G401.6 (cell line): Measurements from ENCODE around the gene CACNB3.

ENCODE experiments used
- FAIRE-seq: peaks from 2 replicates; lab custom pipeline; 2012; peaks lifted over from hg19 to GRCh38; lab: Jason Lieb, UNC

The CACNB3 gene

DNA sequence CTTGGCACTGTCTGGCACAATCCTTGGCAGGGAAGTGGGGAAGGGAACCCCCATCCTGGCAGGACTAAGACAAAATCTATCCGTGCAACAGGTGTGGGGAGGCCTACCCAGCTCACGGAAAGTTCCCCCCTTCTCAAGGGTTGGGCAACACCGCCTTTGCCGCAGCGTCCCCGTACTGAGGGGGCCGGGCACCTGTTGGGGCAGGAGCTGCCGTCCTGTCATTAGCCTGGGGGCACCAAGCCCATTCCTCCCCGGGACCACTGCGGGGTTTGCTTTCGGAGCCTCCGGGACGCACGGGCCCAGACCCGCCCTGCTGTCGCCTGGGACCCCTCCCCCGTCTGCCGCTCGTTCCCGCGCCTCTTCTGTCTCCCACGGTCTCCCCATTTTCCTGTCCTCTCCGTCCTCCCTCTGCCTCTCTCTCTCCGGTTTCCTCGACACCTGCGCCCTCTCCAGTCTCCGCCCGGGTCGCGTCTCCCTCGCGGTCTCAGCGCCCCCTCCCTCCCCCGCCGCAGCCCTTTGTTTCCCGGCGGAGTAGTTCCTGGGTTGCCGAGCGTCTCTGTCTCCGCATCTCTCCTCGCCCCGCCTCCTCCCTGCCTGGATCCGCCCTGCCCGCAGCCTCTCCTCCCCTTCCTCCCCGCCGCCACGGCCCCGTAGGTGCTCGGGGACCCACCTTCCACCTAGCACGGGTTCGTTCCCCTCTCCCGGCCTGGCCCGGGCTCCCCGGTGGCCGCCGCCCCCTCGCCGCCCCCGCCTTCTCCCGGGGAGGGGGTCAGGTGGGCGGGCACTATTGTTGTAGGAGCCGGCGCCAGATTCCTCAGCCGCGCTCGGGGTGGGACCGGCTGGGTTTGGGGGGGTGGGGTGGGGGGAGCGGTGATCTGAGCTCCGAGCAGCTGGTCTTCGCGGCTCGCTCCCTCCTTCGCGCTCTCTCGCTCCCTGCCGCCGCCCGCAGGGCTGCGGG, at the start of gene CACNB3:
CACNB3 (plus strand) TSS at position 624 of the 958 bp plus-strand sequence. CDS start 434 bp downstream, outside the sequence.
- FAIRE-seq, result no peak

DNA sequence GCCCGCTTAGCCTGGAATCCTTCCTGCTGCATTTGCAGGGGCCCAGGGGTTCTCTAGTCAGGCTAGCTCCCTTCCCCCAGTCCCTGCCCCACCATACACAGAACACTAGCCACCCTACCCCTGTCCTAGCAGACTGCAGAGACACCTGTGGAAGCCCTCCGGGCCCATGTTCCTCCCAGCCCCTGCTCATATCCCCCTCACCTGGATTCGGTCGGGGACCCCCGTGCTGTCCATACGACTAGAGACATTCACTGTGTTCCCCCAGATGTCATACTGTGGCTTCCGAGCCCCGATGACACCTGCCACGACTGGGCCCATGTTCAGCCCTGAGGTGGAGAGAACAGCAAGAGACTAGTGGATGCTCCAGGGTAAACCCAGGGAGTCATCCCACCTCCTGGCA, 49.6 kb upstream of the CACNB3 start:
- no peak for FAIRE-seq

DNA sequence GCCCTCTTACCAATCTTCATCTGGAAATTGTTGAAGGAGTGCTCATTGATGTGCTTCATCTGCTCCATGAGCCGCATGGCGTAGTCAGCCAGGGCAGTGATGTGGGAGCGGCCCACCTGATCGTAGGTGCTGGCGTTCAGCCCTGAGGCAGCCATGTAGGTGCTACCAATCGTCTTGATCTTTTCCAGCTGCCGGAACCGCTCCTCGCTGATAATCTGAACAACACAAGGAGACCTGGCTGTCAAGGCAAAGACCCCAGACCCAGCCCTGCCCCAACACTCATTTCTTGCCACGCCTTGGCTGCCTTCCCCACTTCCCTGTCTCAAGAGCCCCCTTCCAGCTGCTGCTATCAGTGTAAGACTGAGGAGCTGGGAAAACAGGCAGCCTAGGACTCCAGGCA, 47.5 kb upstream of the CACNB3 start:
- no peak for FAIRE-seq

DNA sequence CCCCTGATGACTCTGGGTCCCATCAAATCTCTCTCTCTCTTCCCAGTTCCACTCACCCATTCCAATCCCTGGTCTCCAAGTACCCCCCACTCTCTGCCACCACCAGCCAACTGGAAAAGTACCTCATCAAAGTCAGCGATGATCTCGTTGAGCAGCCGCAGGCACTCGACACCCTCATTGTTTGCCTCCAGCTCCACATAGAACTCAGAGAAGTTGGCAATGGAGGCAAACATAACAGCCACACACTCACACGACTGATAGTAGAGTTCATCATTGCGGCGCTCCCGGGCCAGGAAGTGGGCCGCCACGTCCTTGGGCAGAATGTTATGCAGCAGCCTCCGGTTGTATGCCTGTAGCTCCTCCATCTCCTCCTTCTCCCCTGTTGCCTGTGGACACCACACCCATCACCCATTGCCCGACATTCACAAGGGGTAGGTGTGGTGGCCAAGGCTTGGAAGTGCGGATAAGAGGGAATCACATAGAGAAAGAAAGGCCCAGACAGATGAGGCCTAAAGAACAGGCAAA, 46.6 kb upstream of the CACNB3 start:
- no peak for FAIRE-seq

DNA sequence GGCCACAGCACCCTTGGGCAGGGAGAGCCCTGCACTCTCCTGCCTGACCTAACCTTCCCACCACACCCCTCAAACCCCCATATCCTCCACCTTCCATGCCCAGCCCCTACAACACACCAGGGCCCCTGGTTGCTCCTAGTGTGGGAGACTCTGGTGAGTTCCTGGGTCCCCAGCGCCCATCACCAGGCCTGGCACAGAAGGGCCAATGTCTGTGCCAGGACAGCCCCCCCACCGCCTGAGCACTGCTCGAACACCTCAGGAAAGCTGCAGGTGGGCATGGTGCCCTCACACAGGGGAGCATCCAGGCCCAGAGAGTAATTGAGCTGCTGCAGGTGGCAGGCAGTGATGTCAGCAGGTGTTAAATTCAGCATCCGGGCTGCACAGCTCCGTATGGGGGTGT, 44.6 kb upstream of the CACNB3 start:
- no peak for FAIRE-seq

DNA sequence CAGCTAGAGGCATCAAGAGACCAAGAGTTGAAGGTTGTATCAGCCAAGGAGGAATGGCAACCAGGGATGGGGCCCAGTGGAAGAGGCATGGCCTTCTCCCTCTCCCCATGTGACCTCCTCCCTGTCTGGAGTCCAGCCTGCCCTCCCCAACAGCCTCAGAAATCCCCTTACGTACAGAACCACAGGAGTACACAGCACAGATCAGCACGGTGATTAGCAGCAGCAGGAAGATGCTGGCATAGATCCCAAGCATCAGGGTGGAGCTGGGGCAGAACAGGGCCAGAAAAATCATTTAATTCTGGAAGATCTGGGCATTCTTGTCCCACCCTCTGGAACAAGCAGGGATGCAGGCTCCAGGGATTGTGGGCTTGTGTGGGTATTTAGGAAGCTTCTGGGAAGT, 43.8 kb upstream of the CACNB3 start:
- FAIRE-seq, result no peak

DNA sequence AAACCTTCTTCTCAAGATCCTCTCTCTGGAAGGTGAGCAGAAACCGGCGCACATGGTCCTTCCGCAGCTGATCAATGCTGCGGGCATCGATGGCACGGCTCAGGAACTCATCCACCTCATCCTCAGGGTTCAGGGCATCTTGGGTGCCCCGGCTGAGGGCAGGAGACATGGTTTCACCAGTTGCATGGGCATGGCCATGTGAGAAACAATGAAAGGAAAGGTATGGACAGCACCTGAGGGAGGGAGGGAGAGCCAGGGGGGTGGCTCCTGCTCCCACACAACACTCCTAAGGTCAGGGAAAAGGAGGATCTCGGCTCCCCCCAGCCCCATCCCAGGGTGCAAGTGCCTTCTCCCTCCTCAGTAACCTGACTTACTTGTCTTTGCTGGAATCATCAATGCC, 43.0 kb upstream of the CACNB3 start:
- FAIRE-seq, result no peak

DNA sequence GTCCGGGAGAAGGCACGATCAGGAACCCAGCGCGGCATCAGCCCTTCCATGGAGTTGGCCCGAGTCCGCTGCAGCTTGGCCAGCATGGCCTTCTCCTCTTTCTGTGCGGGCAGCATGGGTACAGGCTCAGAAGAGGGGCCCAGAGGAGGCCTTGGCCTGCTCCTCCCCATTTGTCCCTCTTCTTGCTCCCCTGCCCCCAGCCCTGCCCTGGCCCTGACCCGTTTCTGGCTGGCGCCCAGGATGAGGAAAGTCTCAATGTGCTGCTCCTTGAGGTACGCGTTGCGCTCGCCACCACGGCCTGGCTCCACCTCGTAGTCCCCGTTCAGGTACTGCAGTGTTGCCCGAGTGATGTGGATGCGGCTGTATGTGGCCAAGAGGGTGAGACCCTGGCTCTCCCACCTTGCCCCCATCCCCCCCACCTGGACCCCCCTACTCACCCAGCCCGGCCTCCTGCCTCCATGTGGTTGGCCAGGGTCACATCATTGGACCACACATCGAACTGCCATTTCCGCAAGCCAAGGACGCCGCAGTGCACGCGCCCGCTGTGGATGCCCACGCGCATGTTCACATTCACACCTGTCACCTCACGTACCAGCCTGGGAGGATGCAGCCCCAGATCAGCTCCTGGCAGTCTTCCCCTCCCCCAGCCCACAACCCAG, 42.2 kb upstream of the CACNB3 start:
- FAIRE-seq, result no peak

DNA sequence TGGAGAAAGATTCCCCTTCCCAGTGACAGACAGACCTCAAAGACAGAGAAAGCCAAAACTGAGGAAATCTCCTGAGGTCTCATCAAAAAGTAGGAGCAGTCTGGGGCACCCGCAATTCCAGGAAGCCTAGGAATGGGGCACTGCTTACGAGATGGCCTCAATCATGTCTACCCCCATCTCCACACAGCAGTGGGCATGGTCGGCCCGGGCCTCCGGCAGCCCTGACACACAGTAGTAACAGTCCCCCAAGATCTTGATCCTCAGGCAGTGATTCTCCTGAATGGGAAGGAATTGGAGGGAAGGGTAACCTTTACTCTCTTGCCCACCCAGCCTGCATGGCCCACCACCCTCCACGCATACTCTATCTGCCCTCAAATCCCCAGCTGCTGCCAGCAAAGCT, 41.3 kb upstream of the CACNB3 start:
- FAIRE-seq, result no peak

DNA sequence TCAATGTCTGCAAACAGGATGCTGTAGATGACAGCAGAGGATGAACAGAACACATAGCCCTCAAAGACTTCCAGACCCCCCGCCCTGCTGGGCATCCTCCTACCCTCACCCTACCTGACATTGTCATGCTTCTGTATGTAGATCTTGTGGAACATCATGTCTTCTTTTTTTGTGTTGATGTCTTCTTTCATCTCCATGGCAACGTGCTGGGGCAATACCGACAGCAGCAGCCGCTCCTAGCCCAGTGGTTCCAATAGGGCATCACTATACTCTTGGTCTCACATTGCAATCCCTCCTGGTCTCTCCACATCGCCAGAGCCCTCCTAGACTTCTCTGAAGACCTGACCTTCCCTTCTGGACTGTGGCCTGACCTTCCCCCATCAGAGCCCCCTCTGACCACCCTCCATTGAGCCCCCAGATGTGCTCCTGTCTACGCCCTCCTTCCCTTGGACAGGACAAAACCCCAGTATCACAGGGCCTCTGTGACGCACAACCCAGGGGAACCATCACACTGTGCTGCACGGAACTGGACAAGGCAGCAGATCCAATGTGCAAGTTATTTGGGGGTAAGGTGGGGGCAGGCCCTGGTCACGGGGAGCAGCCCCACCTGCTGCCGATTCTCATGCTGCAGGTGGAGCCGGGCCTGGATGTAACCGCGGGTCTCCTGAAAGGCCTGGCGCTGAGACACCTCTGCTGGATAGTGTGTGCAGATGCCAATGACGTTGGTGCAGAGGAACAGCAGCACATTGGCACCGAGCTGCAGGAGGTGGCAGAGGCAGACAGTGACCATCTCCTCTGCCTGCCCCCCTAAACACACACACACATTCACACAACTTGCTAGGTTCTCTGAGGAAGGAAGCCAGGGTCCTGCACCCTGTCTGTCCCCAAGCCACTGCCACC, 40.5 kb upstream of the CACNB3 start:
- no peak for FAIRE-seq

DNA sequence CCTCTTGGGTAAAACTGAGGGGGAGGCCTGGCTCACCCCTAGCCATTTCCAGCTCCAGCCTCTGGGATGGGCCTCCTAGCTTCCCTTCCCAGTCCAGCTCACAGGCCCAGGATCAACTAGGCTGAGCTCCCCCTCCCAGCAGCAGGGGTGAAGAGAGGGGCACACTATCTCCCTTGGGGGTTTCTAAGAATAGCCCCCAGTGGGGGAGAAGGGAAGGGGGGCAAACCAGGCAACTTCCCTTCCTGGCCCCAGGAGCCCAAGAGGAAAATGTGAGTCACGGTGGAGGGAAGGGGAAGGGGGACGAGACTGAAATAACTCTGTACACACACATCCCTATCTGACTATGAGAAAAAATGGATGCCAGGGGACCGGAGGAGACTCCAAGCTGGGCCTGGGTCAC, 38.4 kb upstream of the CACNB3 start:
- no peak for FAIRE-seq

DNA sequence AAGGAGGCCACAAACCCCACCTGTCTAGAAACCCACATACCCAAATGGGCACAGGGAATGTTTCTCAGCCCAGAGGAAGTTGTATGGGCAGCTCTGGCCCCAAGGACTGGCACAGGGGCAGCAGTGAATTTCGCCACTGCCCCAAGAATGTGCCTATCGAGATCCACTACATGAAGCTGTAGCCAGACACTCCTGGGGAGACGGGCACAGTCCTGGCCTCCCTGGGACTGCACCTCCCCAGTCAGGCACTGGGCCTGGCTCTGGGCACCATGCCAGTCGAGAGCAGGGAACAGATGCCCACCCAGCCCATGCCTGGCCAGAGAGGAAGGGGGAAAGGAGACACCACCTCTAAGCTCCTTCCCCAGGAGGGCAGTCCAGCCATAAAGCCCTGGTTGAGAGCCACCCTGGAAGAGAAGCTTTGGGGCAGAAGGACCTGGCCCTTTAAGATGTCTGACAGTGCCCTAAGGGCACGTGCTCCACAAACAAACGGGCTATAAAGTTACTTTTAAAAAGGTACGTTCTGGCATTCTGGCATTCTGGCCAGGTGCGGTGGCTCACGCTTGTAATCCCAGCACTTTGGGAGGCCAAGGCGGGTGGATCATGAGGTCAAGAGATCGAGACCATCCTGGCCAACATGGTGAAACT, 37.8 kb upstream of the CACNB3 start:
- FAIRE-seq, result no peak

DNA sequence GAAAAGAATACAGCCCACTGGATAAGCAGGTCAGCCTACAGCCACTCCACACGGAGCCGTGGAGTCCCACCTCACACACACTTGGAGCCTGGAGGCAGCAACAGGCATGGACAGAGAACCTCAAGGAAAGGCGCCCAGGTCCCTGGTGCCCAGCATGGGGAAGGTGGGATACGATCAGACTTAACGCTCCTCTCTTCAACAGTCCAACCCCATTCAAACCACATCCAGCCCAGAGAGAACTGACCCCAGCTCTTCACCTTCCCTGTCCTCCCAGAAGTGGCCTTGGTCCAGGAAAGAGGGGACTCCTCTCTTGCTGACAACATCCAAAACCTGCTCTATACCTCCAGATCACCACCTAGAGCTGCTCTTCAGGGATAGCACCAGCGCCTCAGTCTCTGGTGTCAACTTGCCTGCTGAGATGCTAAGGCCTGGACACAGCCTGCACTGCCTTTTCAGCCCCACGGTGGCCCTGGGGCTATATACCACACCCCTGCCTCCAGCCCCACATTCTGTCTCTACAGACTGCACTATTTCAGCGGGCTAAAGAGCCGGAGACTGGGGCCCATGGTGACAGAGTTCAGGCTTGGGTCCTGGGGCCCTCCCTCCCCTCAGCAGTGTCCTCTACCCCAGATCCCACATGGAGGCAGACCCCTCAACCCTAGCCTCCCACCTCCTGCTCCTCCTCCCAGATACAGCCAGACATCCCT, 36.4 kb upstream of the CACNB3 start:
- FAIRE-seq, result no peak

DNA sequence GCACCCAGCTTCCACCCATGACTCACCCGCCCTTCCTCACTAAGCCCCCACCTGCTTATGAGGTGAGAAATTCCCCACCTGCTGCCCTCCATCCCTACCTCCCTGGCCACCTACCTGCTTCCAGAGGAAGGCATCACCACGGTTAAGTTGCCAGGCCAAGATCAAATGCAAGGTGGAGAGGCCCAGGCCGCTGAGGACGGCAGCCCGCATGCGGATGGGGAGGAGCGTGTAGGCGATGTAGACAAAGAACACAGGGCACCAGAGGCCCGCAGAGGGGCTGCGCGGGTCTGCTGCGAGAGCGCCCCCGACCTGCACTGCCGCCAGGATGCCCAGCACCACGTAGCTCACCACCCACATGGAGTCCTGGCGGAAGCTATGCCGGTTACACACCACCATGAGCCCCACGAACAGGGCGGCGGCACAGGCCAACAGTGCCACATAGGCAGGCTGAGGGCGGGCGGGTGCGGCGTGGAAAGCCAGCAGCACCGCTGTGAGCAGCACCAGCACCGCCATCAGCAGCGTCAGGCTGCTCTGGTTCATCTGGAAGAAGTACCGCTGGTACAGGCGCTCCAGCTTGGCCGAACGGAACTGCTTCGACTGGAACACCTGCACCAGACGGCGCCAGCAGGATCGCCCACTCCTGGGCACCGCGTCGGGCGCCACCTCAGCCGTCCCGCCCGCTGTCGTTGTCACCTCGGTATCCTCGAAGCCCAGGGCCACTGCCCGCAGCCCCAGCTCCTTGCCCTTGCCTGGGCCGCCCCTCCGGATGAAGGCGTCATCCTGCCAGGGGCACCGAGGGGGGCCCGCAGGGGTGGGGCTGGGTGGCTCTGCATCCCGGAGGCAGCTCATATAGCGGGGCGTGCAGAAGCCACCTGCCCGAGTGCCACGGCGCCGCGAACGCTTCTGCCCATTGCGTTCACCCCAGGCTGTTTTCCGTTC, 35.6 kb upstream of the CACNB3 start:
- no peak for FAIRE-seq

DNA sequence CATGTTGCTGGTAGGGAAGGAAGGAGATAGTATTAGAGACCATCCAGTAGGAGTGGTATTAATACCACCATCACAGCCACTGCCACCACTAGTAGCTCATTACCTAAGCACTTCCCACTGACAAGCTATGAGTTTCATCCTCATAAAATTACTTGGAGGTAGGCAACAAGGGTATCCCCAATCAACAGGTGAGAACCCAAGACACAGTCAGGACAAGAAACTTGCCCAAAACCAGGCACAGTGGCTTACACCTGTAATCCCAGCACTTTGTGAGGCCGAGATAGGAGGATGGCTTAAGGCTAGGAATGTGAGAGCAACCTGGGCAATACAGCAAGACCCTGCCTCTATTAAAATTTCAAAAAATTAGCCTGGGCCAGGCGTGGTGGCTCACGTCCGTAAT, 34.9 kb upstream of the CACNB3 start:
- no peak for FAIRE-seq

DNA sequence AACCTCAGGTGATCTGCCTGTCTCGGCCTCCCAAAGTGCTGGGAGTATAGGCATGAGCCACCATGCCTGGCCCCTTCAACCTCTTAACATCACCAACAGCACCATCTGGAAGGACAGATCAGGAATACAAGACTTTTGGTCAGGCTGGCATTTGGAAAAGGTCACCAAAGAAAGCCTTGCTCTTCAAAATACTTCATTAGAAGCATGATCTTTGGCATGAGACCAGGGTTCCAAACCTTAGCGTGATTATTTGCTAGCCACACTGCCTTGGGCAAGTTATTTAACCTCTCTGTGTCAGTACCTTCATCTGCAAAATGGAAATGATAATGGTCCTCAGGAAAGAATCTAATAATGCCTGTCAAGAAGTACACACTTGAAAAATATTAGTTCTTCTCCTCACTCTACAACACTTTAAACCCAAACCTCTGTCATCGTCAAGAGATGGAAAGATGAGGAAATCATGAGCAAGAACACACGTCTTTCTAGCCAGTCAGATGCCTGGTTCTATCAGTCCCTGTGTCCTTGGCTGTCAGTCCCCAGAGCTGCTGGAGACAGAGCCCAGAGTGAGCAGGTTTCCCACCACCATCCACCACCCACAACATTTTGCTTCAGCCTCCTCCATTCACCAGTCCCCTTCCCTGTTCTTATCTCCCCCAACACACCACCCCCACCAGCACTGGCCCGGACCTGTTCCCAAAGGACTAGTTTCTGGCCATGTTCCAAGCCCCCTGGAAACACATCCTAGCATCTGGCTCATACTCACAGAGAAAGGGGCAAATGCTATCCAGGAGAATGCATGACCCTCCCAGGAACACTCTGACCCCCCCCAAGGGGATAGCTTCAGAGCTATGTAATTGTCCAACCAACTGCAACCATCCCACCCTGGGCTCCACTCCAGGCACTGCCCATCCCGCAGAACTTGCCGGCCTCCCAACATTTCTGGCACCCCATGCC, 31.4 kb upstream of the CACNB3 start:
- FAIRE-seq, result no peak

DNA sequence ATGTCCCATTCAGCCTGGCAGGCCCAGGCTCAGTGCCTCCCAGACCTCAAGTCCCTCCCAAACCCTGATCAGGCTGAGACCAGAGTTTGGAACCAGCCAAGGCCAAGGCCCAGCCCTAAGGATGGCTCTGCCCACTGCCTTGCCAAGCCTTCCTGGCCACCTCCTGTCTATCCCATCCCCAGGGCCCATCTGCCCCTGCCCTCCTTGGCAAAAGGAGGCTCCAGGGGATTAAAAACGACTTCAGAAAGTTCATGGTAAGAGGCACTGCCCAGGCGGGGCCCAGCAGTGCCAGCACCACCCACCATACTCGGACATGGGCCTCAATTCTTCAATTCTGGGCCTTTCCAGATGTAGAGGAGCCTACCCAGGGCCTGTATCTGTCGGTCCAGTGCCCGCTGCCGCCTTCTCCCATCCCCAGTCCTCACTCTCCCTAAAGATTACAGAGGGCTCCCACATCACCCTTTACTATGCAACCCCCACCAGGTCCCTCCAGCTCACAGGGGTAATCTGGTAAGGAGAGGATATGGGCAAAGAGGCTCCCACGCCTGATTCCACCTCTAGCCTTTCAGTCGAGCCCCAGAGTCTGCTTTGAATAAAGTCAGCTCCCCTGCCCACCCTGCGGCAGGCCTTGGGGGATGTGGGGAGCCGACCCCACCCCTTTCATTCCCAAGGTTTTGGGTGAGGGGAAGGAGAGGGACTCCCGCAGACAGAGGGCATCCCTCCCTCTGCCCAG, 30.3 kb upstream of the CACNB3 start:
- no peak for FAIRE-seq

DNA sequence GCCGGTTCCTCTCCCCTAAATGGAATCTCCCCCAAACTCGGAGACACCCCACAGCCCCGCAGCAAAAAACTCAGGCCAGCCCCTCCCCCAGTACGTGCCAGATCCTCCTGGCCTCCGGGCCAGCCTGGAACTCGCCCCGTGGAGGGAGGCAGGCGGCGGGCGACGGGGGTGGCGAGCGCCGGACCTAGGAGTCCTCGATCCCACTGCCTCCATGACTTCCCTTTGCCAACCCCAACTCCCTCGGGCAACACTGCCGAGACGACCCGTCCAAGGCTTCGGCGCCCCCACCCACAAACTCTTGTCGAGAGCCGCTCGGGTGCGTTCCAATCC, 29.8 kb upstream of the CACNB3 start:
- no peak for FAIRE-seq
